ENCODE results near the gene RABGAP1L.

- TF ChIP-seq CTCF (IDR thresholded peaks at IDR 0.05; ENCODE audit: extremely low read depth in 1 of 2, insufficient read depth in 1 of 2, low read depth in 1 of 2, low read length in 2 of 2) (no peak), POLR2A (IDR thresholded peaks at IDR 0.05; ENCODE audit: low read depth, low read length) (no peak), POLR2AphosphoS5 (IDR thresholded peaks at IDR 0.05; ENCODE audit: insufficient read depth, low read depth, low read length) (no peak), MAX (IDR thresholded peaks at IDR 0.05; ENCODE audit: insufficient read depth, insufficient read length) (no peak), EZH2 (IDR thresholded peaks at IDR 0.05; ENCODE audit: borderline replicate concordance, low read depth, low read length, severe bottlenecking) (no peak), FOS (IDR thresholded peaks at IDR 0.05; ENCODE audit: borderline replicate concordance, insufficient read depth, low read length) (no peak), JUN (IDR thresholded peaks at IDR 0.05; ENCODE audit: borderline replicate concordance, insufficient read depth, insufficient read length, low read depth) (no peak), MYC (IDR thresholded peaks at IDR 0.05; ENCODE audit: low read depth, low read length) (no peak), GATA2 (IDR thresholded peaks at IDR 0.05; ENCODE audit: insufficient read depth, insufficient read length, low read depth, low read length) (no peak)
Measured at GRCh38 chr1:174666248-174666647, 506.9 kb downstream of the RABGAP1L start.

All from endothelial cell of umbilical vein (primary cell).